ENCODE results near the gene MPZL2.

- TF ChIP-seq CTCF (IDR thresholded peaks at IDR 0.05) (no peak), POLR2AphosphoS5 (IDR thresholded peaks at IDR 0.05; ENCODE audit: insufficient read depth in 1 of 2, low read depth in 1 of 2) (no peak), POLR2A (IDR thresholded peaks at IDR 0.05) (no peak)
Measured at GRCh38 chr11:118207079-118207478, 57.0 kb downstream of the MPZL2 start.
